Measurements from ENCODE around the gene CFAP46. TPM values are rescaled to one million over a fixed set of nuclear protein-coding genes. Genes with fewer than 3 reads are reported as not detected.

CFAP46 gene
- total and polyA plus RNA-seq, 10 of the 15 experiments (the other 5 are each of a cell fraction or from before 2014, with no cell fraction given), result 0.01 to 0.18 (median 0.03) TPM; not detected in 7

DNA sequence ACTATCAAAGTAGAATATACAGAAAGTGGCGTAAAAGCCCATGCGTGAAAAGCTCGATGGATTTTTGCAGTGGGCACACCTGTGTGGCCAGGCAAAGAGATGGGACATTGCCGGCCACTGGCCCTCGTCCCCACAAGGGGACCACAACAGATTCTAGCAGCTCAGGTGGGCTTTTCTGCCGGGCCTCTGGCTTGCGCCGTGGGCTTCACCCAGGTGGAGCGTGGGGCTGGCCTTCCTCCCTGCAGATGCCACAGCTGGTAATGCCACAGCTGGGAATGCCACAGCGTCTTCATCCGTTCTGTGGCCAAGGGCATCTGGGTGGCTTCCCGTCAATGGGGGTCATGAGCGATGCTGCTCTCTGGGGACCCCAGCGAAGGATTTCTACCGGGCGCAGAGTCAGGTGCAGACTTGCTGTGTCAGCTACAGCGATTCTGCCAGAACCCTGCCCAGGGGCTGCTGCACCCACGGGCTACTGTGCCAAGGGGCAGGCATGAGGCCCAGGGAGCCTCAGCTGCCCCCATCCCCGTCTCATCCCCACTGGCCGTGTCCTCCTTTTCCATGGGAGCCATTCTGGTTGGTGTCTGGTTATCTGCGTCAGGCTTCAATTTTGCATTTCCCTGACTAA is 103.9 kb downstream of the CFAP46 start:
- H2AFZ ChIP-seq (ENCODE audit: control insufficient read depth, low read depth, low read length), result no peak overlapping the region
- H3K79me2 ChIP-seq (ENCODE audit: control insufficient read depth, insufficient read depth, low read length), result no peaks in the 10 kb centered on the region
- H3K36me3 ChIP-seq (ENCODE audit: control insufficient read depth in 2 of 2, insufficient read depth in 2 of 2, low read length in 1 of 2), result no peaks in the 10 kb centered on the region
- FAIRE-seq (no peak), ATAC-seq (no peak), DNase-seq (ENCODE audit: low read depth, low spot score) (no peak)
- in situ Hi-C loops (cut with MboI), result no loop called here
- no peaks in the 10 kb centered on the region for H3K27me3 ChIP-seq (replicated peaks in 1 of 2; ENCODE audit: control insufficient read depth in 2 of 2, insufficient read depth in 2 of 2, low read length in 1 of 2)
- no peak overlapping the region for H3K4me2 ChIP-seq (ENCODE audit: control insufficient read depth, insufficient read depth)
- no peaks in the 10 kb centered on the region for H3K4me1 ChIP-seq (ENCODE audit: control insufficient read depth, insufficient read depth, low read length)
- intact Hi-C loops (cut with micrococcal nuclease; ENCODE audit: unreplicated experiment), result no loop called here
- no peaks in the 10 kb centered on the region for H4K20me1 ChIP-seq (ENCODE audit: control insufficient read depth, insufficient read depth)
- ChIA-PET SMC1A (ENCODE audit: uncharacterized antibody, unreplicated experiment) (no interaction called here), RAD21 (ENCODE audit: unreplicated experiment) (no interaction called here), POLR2A (no interaction called here), CTCF (no interaction called here)
- whole genome bisulfite sequencing (ENCODE audit: insufficient coverage, insufficient replicate concordance, low lambda C conversion rate, missing lambda C conversion rate), result 59% methylated on average over 21 of the region's 21 CpGs
- H3K4me3 ChIP-seq, result no peak overlapping the region
- no peak overlapping the region for H3K27ac ChIP-seq (ENCODE audit: control insufficient read depth, insufficient read depth)
- BruUV-seq (replicated peaks), result no TSS peak
- no peaks in the 10 kb centered on the region; the same call in 2 of the 3 replicates for H3K9me3 ChIP-seq (replicated peaks; ENCODE audit: control insufficient read depth, insufficient read depth, low read length)
- no peak overlapping the region for H3K9ac ChIP-seq (ENCODE audit: control insufficient read depth, insufficient read depth, low read length)
- TF ChIP-seq MXI1 (IDR thresholded peaks at IDR 0.05; ENCODE audit: low read depth, low read length) (no peak), LARP7 (IDR thresholded peaks at IDR 0.05) (no peak), EZH2 (IDR thresholded peaks at IDR 0.05; ENCODE audit: borderline replicate concordance, control insufficient read depth, low read depth, low read length) (no peak), ZNF24 (IDR thresholded peaks at IDR 0.05) (no peak), FOXM1 (IDR thresholded peaks at IDR 0.05; ENCODE audit: low read depth, low read length) (no peak)
- TF ChIP-seq, protein P1, sequence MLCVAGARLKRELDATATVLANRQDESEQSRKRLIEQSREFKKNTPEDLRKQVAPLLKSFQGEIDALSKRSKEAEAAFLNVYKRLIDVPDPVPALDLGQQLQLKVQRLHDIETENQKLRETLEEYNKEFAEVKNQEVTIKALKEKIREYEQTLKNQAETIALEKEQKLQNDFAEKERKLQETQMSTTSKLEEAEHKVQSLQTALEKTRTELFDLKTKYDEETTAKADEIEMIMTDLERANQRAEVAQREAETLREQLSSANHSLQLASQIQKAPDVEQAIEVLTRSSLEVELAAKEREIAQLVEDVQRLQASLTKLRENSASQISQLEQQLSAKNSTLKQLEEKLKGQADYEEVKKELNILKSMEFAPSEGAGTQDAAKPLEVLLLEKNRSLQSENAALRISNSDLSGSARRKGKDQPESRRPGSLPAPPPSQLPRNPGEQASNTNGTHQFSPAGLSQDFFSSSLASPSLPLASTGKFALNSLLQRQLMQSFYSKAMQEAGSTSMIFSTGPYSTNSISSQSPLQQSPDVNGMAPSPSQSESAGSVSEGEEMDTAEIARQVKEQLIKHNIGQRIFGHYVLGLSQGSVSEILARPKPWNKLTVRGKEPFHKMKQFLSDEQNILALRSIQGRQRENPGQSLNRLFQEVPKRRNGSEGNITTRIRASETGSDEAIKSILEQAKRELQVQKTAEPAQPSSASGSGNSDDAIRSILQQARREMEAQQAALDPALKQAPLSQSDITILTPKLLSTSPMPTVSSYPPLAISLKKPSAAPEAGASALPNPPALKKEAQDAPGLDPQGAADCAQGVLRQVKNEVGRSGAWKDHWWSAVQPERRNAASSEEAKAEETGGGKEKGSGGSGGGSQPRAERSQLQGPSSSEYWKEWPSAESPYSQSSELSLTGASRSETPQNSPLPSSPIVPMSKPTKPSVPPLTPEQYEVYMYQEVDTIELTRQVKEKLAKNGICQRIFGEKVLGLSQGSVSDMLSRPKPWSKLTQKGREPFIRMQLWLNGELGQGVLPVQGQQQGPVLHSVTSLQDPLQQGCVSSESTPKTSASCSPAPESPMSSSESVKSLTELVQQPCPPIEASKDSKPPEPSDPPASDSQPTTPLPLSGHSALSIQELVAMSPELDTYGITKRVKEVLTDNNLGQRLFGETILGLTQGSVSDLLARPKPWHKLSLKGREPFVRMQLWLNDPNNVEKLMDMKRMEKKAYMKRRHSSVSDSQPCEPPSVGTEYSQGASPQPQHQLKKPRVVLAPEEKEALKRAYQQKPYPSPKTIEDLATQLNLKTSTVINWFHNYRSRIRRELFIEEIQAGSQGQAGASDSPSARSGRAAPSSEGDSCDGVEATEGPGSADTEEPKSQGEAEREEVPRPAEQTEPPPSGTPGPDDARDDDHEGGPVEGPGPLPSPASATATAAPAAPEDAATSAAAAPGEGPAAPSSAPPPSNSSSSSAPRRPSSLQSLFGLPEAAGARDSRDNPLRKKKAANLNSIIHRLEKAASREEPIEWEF (IDR thresholded peaks at IDR 0.05; ENCODE audit: insufficient replicate concordance, low read depth, low read length), result no peak
- TF ChIP-seq, protein P2, sequence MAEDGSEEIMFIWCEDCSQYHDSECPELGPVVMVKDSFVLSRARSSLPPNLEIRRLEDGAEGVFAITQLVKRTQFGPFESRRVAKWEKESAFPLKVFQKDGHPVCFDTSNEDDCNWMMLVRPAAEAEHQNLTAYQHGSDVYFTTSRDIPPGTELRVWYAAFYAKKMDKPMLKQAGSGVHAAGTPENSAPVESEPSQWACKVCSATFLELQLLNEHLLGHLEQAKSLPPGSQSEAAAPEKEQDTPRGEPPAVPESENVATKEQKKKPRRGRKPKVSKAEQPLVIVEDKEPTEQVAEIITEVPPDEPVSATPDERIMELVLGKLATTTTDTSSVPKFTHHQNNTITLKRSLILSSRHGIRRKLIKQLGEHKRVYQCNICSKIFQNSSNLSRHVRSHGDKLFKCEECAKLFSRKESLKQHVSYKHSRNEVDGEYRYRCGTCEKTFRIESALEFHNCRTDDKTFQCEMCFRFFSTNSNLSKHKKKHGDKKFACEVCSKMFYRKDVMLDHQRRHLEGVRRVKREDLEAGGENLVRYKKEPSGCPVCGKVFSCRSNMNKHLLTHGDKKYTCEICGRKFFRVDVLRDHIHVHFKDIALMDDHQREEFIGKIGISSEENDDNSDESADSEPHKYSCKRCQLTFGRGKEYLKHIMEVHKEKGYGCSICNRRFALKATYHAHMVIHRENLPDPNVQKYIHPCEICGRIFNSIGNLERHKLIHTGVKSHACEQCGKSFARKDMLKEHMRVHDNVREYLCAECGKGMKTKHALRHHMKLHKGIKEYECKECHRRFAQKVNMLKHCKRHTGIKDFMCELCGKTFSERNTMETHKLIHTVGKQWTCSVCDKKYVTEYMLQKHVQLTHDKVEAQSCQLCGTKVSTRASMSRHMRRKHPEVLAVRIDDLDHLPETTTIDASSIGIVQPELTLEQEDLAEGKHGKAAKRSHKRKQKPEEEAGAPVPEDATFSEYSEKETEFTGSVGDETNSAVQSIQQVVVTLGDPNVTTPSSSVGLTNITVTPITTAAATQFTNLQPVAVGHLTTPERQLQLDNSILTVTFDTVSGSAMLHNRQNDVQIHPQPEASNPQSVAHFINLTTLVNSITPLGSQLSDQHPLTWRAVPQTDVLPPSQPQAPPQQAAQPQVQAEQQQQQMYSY (CRISPR knock-in tag; IDR thresholded peaks at IDR 0.05), result no peak
- TF ChIP-seq, protein P3, sequence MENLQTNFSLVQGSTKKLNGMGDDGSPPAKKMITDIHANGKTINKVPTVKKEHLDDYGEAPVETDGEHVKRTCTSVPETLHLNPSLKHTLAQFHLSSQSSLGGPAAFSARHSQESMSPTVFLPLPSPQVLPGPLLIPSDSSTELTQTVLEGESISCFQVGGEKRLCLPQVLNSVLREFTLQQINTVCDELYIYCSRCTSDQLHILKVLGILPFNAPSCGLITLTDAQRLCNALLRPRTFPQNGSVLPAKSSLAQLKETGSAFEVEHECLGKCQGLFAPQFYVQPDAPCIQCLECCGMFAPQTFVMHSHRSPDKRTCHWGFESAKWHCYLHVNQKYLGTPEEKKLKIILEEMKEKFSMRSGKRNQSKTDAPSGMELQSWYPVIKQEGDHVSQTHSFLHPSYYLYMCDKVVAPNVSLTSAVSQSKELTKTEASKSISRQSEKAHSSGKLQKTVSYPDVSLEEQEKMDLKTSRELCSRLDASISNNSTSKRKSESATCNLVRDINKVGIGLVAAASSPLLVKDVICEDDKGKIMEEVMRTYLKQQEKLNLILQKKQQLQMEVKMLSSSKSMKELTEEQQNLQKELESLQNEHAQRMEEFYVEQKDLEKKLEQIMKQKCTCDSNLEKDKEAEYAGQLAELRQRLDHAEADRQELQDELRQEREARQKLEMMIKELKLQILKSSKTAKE (IDR thresholded peaks at IDR 0.05; ENCODE audit: low read depth, poor library complexity, severe bottlenecking), result no peak
- TF ChIP-seq, protein P4, sequence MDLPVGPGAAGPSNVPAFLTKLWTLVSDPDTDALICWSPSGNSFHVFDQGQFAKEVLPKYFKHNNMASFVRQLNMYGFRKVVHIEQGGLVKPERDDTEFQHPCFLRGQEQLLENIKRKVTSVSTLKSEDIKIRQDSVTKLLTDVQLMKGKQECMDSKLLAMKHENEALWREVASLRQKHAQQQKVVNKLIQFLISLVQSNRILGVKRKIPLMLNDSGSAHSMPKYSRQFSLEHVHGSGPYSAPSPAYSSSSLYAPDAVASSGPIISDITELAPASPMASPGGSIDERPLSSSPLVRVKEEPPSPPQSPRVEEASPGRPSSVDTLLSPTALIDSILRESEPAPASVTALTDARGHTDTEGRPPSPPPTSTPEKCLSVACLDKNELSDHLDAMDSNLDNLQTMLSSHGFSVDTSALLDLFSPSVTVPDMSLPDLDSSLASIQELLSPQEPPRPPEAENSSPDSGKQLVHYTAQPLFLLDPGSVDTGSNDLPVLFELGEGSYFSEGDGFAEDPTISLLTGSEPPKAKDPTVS (IDR thresholded peaks at IDR 0.05; ENCODE audit: low read depth, low read length), result no peak
